Endometrial microvascular endothelial cells (primary cell): ENCODE results near the gene ISYNA1. TPM values are rescaled to one million over a fixed set of nuclear protein-coding genes. Genes with fewer than 3 reads are reported as not detected.

Source experiments
- in situ Hi-C: cut with HindIII; loops from 2 replicates; pipeline ENCODE4 v1.10.0; 2017; ENCODE audit warnings: low sequenced_read_pairs, low pct_unique_long_range_greater_than_20kb; ENCODE audit errors: inconsistent ontology term
- total RNA-seq: library from RNA; depleted of rRNA; stranded (reverse); fragments of >200 nt; gene quantifications from one replicate; pipeline ENCODE4 v1.2.3, GENCODE V29; 2015; ENCODE audit errors: inconsistent ontology term

Gene ISYNA1
- total RNA-seq, 1 donor from 2014 or later, result 22.4 TPM

GRCh38 chr19:18386543-18387271 is 51.2 kb downstream of the ISYNA1 start:
- in situ Hi-C loops, result no loop called here

GRCh38 chr19:18385675-18386542 is 52.0 kb downstream of the ISYNA1 start, which contains the start of gene GDF15:
Gene GDF15 (plus strand): TSS chr19:18386158. CDS start chr19:18386190, 32 bp downstream.
- in situ Hi-C loops, result no loop called here

- in situ Hi-C loops, result no loop called here
Measured at GRCh38 chr19:18385359-18385674, 52.6 kb downstream of the ISYNA1 start.

- in situ Hi-C loops, result no loop called here
Measured at GRCh38 chr19:18384775-18385174, 53.2 kb downstream of the ISYNA1 start.

Other genes starting within 250 kb of the ISYNA1 start
- gene MPV17L2, start 244.9 kb downstream of the ISYNA1 start, total RNA-seq, result 52.6 TPM
- gene RAB3A, start 234.1 kb downstream of the ISYNA1 start, total RNA-seq, result 2.6 TPM
- not detected for gene PDE4C, start 211.7 kb downstream of the ISYNA1 start, total RNA-seq
- 0.46 TPM for gene IQCN, start 163.7 kb downstream of the ISYNA1 start, total RNA-seq
- 99.6 TPM for gene JUND, start 156.5 kb downstream of the ISYNA1 start, total RNA-seq
- 293 TPM for gene LSM4, start 115.1 kb downstream of the ISYNA1 start, total RNA-seq
- gene PGPEP1, start 97.5 kb downstream of the ISYNA1 start, total RNA-seq, result 5.8 TPM
- gene GDF15, start 52.0 kb downstream of the ISYNA1 start, total RNA-seq, result 305 TPM
- gene LRRC25, start 40.5 kb downstream of the ISYNA1 start, total RNA-seq, result not detected
- gene SSBP4, start 18.7 kb downstream of the ISYNA1 start, total RNA-seq, result 174 TPM
- gene ELL, start 83.9 kb upstream of the ISYNA1 start, total RNA-seq, result 18.6 TPM
- 223 TPM for gene FKBP8, start 105.4 kb upstream of the ISYNA1 start, total RNA-seq
- 194 TPM for gene KXD1, start 119.7 kb upstream of the ISYNA1 start, total RNA-seq
- 931 TPM for gene UBA52, start 133.7 kb upstream of the ISYNA1 start, total RNA-seq
- gene REX1BD, start 150.7 kb upstream of the ISYNA1 start, total RNA-seq, result 65.9 TPM
- 0.84 TPM for gene CRLF1, start 168.7 kb upstream of the ISYNA1 start, total RNA-seq
- not detected for gene TMEM59L, start 174.7 kb upstream of the ISYNA1 start, total RNA-seq
- 1.5 TPM for gene KLHL26, start 198.9 kb upstream of the ISYNA1 start, total RNA-seq
- gene CRTC1, start 245.5 kb upstream of the ISYNA1 start, total RNA-seq, result 2.3 TPM